GM21390 (cell line): ENCODE results near the gene PTPN13.
A peak's percentile ranks its signal among the peaks of the same experiment; 100 is the strongest.

Source experiments
- ATAC-seq: cut with Tn5 transposase; IDR thresholded peaks from one replicate; pipeline ENCODE4 v1.9.1; 2021; ENCODE audit not compliant: unreplicated experiment

PTPN13 gene

GRCh38 chr4:86592553-86593249 lies 1.4 kb upstream of the PTPN13 start:
- ATAC-seq, result no peak

GRCh38 chr4:86594559-86595425 lies 677 bp downstream of the PTPN13 start:
- ATAC-seq, result peak; percentile 25

- no peak for ATAC-seq
Measured at GRCh38 chr4:86595426-86595805, 1.3 kb downstream of the PTPN13 start.

GRCh38 chr4:86596807-86597206 lies 2.7 kb downstream of the PTPN13 start:
- no peak for ATAC-seq

- ATAC-seq, result no peak
Measured at GRCh38 chr4:86600007-86600653, 6.0 kb downstream of the PTPN13 start.

GRCh38 chr4:86603311-86603885 lies 9.3 kb downstream of the PTPN13 start:
- ATAC-seq, result no peak

GRCh38 chr4:86606809-86607208 lies 12.7 kb downstream of the PTPN13 start:
- ATAC-seq, result no peak

- ATAC-seq, result no peak
Measured at GRCh38 chr4:86608757-86609375, 14.8 kb downstream of the PTPN13 start.

GRCh38 chr4:86611757-86612156 lies 17.6 kb downstream of the PTPN13 start:
- no peak for ATAC-seq

GRCh38 chr4:86613734-86614133 lies 19.6 kb downstream of the PTPN13 start:
- no peak for ATAC-seq

GRCh38 chr4:86614865-86615264 lies 20.8 kb downstream of the PTPN13 start:
- no peak for ATAC-seq

GRCh38 chr4:86615501-86615900 lies 21.4 kb downstream of the PTPN13 start:
- ATAC-seq, result no peak

- ATAC-seq, result no peak
Measured at GRCh38 chr4:86619656-86620055, 25.5 kb downstream of the PTPN13 start.

- ATAC-seq, result no peak
Measured at GRCh38 chr4:86621435-86621834, 27.3 kb downstream of the PTPN13 start.

GRCh38 chr4:86626066-86626465 lies 32.0 kb downstream of the PTPN13 start:
- ATAC-seq, result no peak

- ATAC-seq, result no peak
Measured at GRCh38 chr4:86627462-86628135, 33.5 kb downstream of the PTPN13 start.

- no peak for ATAC-seq
Measured at GRCh38 chr4:86630629-86631028, 36.5 kb downstream of the PTPN13 start.

- ATAC-seq, result no peak
Measured at GRCh38 chr4:86631166-86631565, 37.1 kb downstream of the PTPN13 start.

GRCh38 chr4:86633854-86634253 lies 39.7 kb downstream of the PTPN13 start:
- no peak for ATAC-seq

GRCh38 chr4:86640469-86640868 lies 46.4 kb downstream of the PTPN13 start:
- ATAC-seq, result no peak
